Body of pancreas (tissue), 4 donors: ENCODE measurements around the gene NHERF2. TPM values are rescaled to one million over a fixed set of nuclear protein-coding genes. Genes with fewer than 3 reads are reported as not detected.

ENCODE experiments used
- ATAC-seq: fragments of 150-250 bp; one replicate; pipeline ENCODE4 v1.9.1; 2016
- DNase-seq, 4 donors: peaks; one replicate each; pipeline ENCODE4 v3.0.0-alpha.2; 2019
- H3K27ac ChIP-seq, 4 donors: fragments of 200-600 bp; sonication (generic); 1 replicate in 3 of 4; 2 replicates in 1 of 4; pipeline versions ENCODE4 v1.5.1 to v1.6.1; 2016 to 2019; ENCODE audit warnings: mild to moderate bottlenecking in 1 of 4, mixed read lengths in 1 of 4, moderate library complexity in 1 of 4
- H3K27me3 ChIP-seq, 2 donors: fragments of 200-600 bp; sonication (generic); one replicate each; pipeline ENCODE4 v1.6.0; 2016; ENCODE audit warnings: mild to moderate bottlenecking in 1 of 2
- H3K36me3 ChIP-seq, 2 donors: fragments of 200-600 bp; sonication (generic); replicated peaks in 1 of 2; 2 replicates each; pipeline ENCODE4 v1.5.1; 2016; ENCODE audit warnings: low read depth in 2 of 2; ENCODE audit not compliant: insufficient read depth in 1 of 2
- H3K4me1 ChIP-seq: fragments of 200-600 bp; sonication (generic); one replicate; pipeline ENCODE4 v1.6.0; 2016
- H3K4me3 ChIP-seq, 2 donors: fragments of 200-600 bp; sonication (generic); 1 replicate in 1 of 2; 2 replicates in 1 of 2; pipeline ENCODE4 v1.5.1; 2016 to 2019
- H3K9me3 ChIP-seq, 3 donors: fragments of 200-600 bp; sonication (generic); 1 replicate in 2 of 3; 2 replicates in 1 of 3; pipeline ENCODE4 v1.5.1; 2016
- POLR2A ChIP-seq, 3 donors: fragments of 450-650 bp; IDR thresholded peaks; one replicate each; pipeline ENCODE4 v1.6.1; 2016; ENCODE audit warnings: antibody characterized with exemption in 3 of 3, mild to moderate bottlenecking in 2 of 3
- WGBS, 2 donors: methylation state at CpG; one replicate each; pipeline ENCODE4 v1.1.5; 2017; 5-methylcytosine and 5-hydroxymethylcytosine counted together
- intact Hi-C: fragments of 100-400 bp; cut with DNase I; formaldehyde crosslinking; loops from one replicate; pipeline ENCODE4 v1.15.1; 2023
- total RNA-seq, 2 donors: library from RNA; depleted of rRNA; stranded (reverse); fragments of >200 nt; gene quantifications; one replicate each; pipeline ENCODE4 v1.1.0, GENCODE V29; 2016
- TF ChIP-seq, protein P1 (sequence below), 7 experiments: fragments of 450-650 bp in 4 of 7; fragments of 200-600 bp in 3 of 7; sonication (generic) in 3 of 7; IDR thresholded peaks; one replicate each; pipeline ENCODE4 v1.5.1; 2016 to 2019; ENCODE audit warnings: antibody characterized with exemption in 7 of 7

NHERF2 gene
- total RNA-seq, 2 donors from 2014 or later, result 32.7 to 87.3 TPM

DNA sequence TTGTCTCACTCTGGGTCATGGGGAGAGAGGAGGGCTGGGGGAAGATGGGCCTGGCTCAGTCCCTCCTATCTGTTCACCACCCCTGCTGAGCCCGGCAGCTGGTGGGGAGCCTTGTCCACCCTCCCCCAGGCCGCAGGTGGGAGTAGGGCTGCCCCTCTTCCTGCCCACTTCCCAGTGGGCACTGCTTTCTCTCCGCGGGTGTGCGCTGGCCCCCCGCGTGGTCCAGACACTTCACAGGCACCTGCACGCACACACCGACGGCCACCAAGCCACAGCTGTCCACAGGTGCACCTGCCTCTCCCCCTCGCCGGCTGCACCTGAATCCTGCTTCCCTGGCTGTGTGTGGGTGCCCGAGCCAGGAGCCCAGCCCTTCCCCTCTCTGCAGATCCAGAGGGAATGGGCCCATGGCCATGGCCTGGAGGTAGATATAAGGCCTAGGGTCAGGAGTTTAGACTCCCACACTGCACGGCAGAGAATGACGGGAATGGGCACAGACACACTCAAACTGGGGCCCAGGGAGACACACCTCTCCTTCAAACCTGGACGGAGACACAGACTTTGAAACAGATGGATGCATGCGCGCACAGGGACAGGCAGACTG, 2.0 kb downstream of the NHERF2 start:
- no peak for DNase-seq
- peak overlapping the region in 1 of 4 donors; percentile 17 for H3K27ac ChIP-seq

DNA sequence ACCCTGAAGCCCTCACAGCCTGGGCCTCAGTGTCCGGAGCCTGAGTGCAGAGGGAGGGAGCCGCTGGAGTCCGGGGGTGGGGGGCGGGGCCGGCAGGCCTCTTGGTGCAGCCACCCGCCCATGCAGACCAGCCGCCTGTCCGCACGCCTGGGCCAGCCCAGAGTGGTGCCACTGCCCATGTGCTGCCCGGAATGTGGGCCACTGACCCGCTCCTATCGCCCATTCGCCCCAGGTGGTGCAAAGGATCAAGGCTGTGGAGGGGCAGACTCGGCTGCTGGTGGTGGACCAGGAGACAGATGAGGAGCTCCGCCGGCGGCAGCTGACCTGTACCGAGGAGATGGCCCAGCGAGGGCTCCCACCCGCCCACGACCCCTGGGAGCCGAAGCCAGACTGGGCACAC, 2.6 kb downstream of the NHERF2 start:
- H3K27ac ChIP-seq, result no peak overlapping the region
- H3K4me3 ChIP-seq, result no peak overlapping the region
- no peaks in the 10 kb centered on the region for H3K9me3 ChIP-seq
- no peaks in the 10 kb centered on the region for H3K36me3 ChIP-seq
- no peaks in the 10 kb centered on the region for H3K27me3 ChIP-seq
- DNase-seq, result no peak
- no peak for ATAC-seq
- no peak for TF ChIP-seq POLR2A (IDR thresholded peaks at IDR 0.05)
- TF ChIP-seq, protein P1, sequence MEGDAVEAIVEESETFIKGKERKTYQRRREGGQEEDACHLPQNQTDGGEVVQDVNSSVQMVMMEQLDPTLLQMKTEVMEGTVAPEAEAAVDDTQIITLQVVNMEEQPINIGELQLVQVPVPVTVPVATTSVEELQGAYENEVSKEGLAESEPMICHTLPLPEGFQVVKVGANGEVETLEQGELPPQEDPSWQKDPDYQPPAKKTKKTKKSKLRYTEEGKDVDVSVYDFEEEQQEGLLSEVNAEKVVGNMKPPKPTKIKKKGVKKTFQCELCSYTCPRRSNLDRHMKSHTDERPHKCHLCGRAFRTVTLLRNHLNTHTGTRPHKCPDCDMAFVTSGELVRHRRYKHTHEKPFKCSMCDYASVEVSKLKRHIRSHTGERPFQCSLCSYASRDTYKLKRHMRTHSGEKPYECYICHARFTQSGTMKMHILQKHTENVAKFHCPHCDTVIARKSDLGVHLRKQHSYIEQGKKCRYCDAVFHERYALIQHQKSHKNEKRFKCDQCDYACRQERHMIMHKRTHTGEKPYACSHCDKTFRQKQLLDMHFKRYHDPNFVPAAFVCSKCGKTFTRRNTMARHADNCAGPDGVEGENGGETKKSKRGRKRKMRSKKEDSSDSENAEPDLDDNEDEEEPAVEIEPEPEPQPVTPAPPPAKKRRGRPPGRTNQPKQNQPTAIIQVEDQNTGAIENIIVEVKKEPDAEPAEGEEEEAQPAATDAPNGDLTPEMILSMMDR (IDR thresholded peaks at IDR 0.05), result no peak
- WGBS, 2 donors, result 82 to 83% methylated on average over 1 to 14 of the region's 22 CpGs
- intact Hi-C loops, result loop anchor here (10.0 kb wide), 1 partner anchor 55 kb away; no protein-coding TSS in a partner anchor
- peaks cover 27% of the 10 kb centered on the region for H3K4me1 ChIP-seq

More for the DNA sequence above, 2.0 kb downstream of the NHERF2 start:
- no peak for ATAC-seq
- TF ChIP-seq, protein P1 (IDR thresholded peaks at IDR 0.05), result no peak
- no peak for TF ChIP-seq POLR2A (IDR thresholded peaks at IDR 0.05)
- Histone ChIP-seq H3K9me3 (no peaks in the 10 kb centered on the region), H3K27me3 (no peaks in the 10 kb centered on the region), H3K4me1 (peaks cover 29% of the 10 kb centered on the region), H3K4me3 (no peak overlapping the region), H3K36me3 (no peaks in the 10 kb centered on the region)
- intact Hi-C loops, result loop anchor here (10.0 kb wide), 1 partner anchor 56 kb away; no protein-coding TSS in a partner anchor
- 69 to 73% methylated on average over 7 to 15 of the region's 18 CpGs for WGBS, 2 donors

DNA sequence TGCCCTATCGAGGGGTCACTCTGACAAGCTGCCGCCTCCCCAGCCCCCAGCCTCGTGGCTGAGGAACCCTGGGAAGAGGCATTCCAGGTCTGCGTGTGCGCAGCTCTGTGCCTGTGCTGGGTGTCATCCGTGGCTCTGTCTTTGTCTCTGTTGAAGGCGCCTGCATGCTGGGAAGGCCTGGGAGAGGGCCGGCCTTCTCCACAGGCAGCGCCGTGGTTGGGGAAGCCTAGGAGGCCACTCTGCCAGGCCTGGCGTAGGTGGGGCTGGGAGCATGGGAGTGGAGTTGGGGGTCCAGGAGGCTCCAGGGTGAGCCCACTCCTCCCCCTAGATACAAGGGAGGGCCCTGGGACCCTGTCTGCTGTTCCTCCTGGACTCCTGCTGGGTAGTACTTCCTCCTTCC, 3.3 kb downstream of the NHERF2 start:
- TF ChIP-seq POLR2A (IDR thresholded peaks at IDR 0.05), result no peak
- TF ChIP-seq, protein P1 (IDR thresholded peaks at IDR 0.05), result no peak
- ATAC-seq, result no peak
- no peaks in the 10 kb centered on the region for H3K36me3 ChIP-seq
- H3K4me3 ChIP-seq, result no peak overlapping the region
- intact Hi-C loops, result no loop called here
- H3K4me1 ChIP-seq, result peaks cover 27% of the 10 kb centered on the region
- H3K27ac ChIP-seq, result peak overlapping the region in 1 of 4 donors; percentile 17
- no peak for DNase-seq
- H3K9me3 ChIP-seq, result no peaks in the 10 kb centered on the region
- 83 to 100% methylated on average over 4 to 11 of the region's 11 CpGs for WGBS, 2 donors
- H3K27me3 ChIP-seq, result no peaks in the 10 kb centered on the region

DNA sequence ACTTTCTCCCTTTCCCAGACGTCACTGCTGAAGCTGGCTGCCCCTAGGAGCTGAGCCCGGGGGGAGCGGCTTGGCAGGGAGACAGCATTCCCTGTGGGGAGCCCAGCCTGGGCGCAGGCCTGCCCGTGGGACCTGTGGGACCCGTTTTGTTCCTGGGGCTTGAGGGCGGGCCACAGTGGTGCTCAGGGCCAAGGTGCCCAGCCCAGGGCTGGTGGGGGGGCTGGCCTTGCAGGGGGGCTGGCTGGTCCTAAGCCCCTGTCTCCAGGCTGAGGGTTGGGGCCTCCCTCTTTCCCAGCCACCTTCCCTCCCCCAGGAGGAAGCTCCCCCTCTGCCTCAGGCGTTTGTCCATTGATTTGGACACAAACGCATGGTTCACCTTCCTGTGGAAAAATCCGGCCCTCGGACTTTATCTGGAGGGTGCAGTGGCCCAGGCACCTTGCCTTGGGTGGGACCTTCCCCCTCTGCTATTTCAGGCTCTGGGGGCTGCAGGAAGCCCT, 4.4 kb downstream of the NHERF2 start:
- TF ChIP-seq, protein P1 (IDR thresholded peaks at IDR 0.05), result no peak
- no peak for TF ChIP-seq POLR2A (IDR thresholded peaks at IDR 0.05)
- H3K4me3 ChIP-seq, result no peak overlapping the region
- no peaks in the 10 kb centered on the region for H3K9me3 ChIP-seq
- ATAC-seq (no peak), DNase-seq (no peak)
- no peaks in the 10 kb centered on the region for H3K36me3 ChIP-seq
- 80% methylated on average over 11 of the region's 11 CpGs; no CpG with 5 or more reads in 1 of the 2 donors for WGBS, 2 donors
- H3K4me1 ChIP-seq, result peaks cover 36% of the 10 kb centered on the region
- peak overlapping the region in 1 of 4 donors; percentile 17 for H3K27ac ChIP-seq
- intact Hi-C loops, result no loop called here
- H3K27me3 ChIP-seq, result no peaks in the 10 kb centered on the region
